H9 (cell line): ENCODE measurements around the gene ZMAT5. TPM values are rescaled to one million over a fixed set of nuclear protein-coding genes. Genes with fewer than 3 reads are reported as not detected.
A peak's percentile ranks its signal among the peaks of the same experiment; 100 is the strongest.

ENCODE experiments used
- DNase-seq: peaks from one replicate; pipeline ENCODE4 v3.0.0-alpha.2; 2017
- H2AFZ ChIP-seq: one replicate; pipeline ENCODE4 v1.6.1; 2013; ENCODE audit warnings: mild to moderate bottlenecking, low read length, control low read depth, moderate library complexity
- H2AK5ac ChIP-seq: 2 replicates; pipeline ENCODE4 v1.6.1; 2013; ENCODE audit warnings: low read length, control low read depth, mixed read lengths; ENCODE audit not compliant: insufficient read length
- H2BK120ac ChIP-seq: one replicate; pipeline ENCODE4 v1.6.1; 2013; ENCODE audit warnings: low read depth, mild to moderate bottlenecking, low read length, control low read depth, inconsistent platforms; ENCODE audit not compliant: poor library complexity, severe bottlenecking
- H2BK12ac ChIP-seq: 2 replicates; pipeline ENCODE4 v1.6.1; 2013; ENCODE audit warnings: low read length, control low read depth, mixed read lengths, low read depth; ENCODE audit not compliant: insufficient read length
- H2BK15ac ChIP-seq: 2 replicates; pipeline ENCODE4 v1.6.1; 2013; ENCODE audit warnings: low read depth, low read length, control low read depth
- H2BK20ac ChIP-seq: one replicate; pipeline ENCODE4 v1.6.1; 2013; ENCODE audit warnings: low read depth, mild to moderate bottlenecking, low read length, control low read depth, inconsistent platforms; ENCODE audit not compliant: poor library complexity, severe bottlenecking
- H2BK5ac ChIP-seq: 2 replicates; pipeline ENCODE4 v1.6.1; 2013; ENCODE audit warnings: low read length, control low read depth, mixed read lengths; ENCODE audit not compliant: insufficient read length
- H3K14ac ChIP-seq: 2 replicates; pipeline ENCODE4 v1.6.1; 2013; ENCODE audit warnings: low read length, control low read depth; ENCODE audit not compliant: insufficient read depth
- H3K18ac ChIP-seq: 2 replicates; pipeline ENCODE4 v1.6.1; 2013; ENCODE audit warnings: low read depth, mild to moderate bottlenecking, mixed read lengths, low read length, control low read depth; ENCODE audit not compliant: insufficient read length
- H3K23ac ChIP-seq: 2 replicates; pipeline ENCODE4 v1.6.1; 2013; ENCODE audit warnings: low read length, control low read depth, mixed read lengths, low read depth; ENCODE audit not compliant: insufficient read length
- H3K23me2 ChIP-seq: 2 replicates; pipeline ENCODE4 v1.6.1; 2013; ENCODE audit warnings: low read depth, mild to moderate bottlenecking, mixed read lengths, low read length, control low read depth; ENCODE audit not compliant: insufficient read length, poor library complexity, severe bottlenecking
- H3K27ac ChIP-seq: 2 replicates; pipeline ENCODE4 v1.5.1; 2013; ENCODE audit warnings: low read length, control low read depth, mixed read lengths, low read depth; ENCODE audit not compliant: insufficient read length
- H3K27me3 ChIP-seq: 2 replicates; pipeline ENCODE4 v1.6.1; 2013; ENCODE audit warnings: low read length, control low read depth, inconsistent platforms; ENCODE audit not compliant: insufficient read depth
- H3K4ac ChIP-seq: 2 replicates; pipeline ENCODE4 v1.6.1; 2013; ENCODE audit warnings: low read depth, mild to moderate bottlenecking, control low read depth, inconsistent platforms, low read length, moderate library complexity
- H3K4me1 ChIP-seq: 2 replicates; pipeline ENCODE4 v1.6.1; 2013; ENCODE audit warnings: low read length, control low read depth, inconsistent platforms; ENCODE audit not compliant: insufficient read depth
- H3K4me2 ChIP-seq: 2 replicates; pipeline ENCODE4 v1.6.1; 2013; ENCODE audit warnings: low read length, control low read depth, mixed read lengths; ENCODE audit not compliant: insufficient read length, insufficient read depth
- H3K56ac ChIP-seq: 2 replicates; pipeline ENCODE4 v1.6.1; 2013; ENCODE audit warnings: low read depth, mild to moderate bottlenecking, mixed read lengths, low read length, control low read depth; ENCODE audit not compliant: insufficient read length
- H3K79me1 ChIP-seq: 2 replicates; pipeline ENCODE4 v1.6.1; 2013; ENCODE audit warnings: low read depth, mild to moderate bottlenecking, moderate library complexity, low read length, control low read depth, inconsistent platforms; ENCODE audit not compliant: insufficient read depth, poor library complexity, severe bottlenecking
- H3K79me2 ChIP-seq: 2 replicates; pipeline ENCODE4 v1.6.1; 2013; ENCODE audit warnings: low read length, control low read depth, inconsistent platforms; ENCODE audit not compliant: insufficient read depth
- H3K9ac ChIP-seq: 2 replicates; pipeline ENCODE4 v1.6.1; 2013; ENCODE audit warnings: low read length, control low read depth, mixed read lengths; ENCODE audit not compliant: insufficient read length; ENCODE audit errors: extremely low read depth
- H3K9me3 ChIP-seq: one replicate; pipeline ENCODE4 v1.6.1; 2013; ENCODE audit warnings: low read depth, low read length, inconsistent platforms; ENCODE audit not compliant: control insufficient read depth
- H3T11ph ChIP-seq: one replicate; pipeline ENCODE4 v1.6.1; 2013; ENCODE audit warnings: mild to moderate bottlenecking, low read length, control low read depth, inconsistent platforms
- H4K20me1 ChIP-seq: one replicate; pipeline ENCODE4 v1.6.1; 2013; ENCODE audit not compliant: control insufficient read depth, insufficient read length, insufficient read depth
- H4K5ac ChIP-seq: 2 replicates; pipeline ENCODE4 v1.6.1; 2013; ENCODE audit warnings: low read depth, mild to moderate bottlenecking, mixed read lengths, low read length, control low read depth; ENCODE audit not compliant: insufficient read length
- H4K8ac ChIP-seq: replicated peaks from 2 replicates; pipeline ENCODE4 v1.6.1; 2013; ENCODE audit warnings: low read length, control low read depth, mixed read lengths, low read depth; ENCODE audit not compliant: insufficient read length
- H4K91ac ChIP-seq: 2 replicates; pipeline ENCODE4 v1.6.1; 2013; ENCODE audit warnings: low read depth, mild to moderate bottlenecking, moderate library complexity, mixed read lengths, low read length, control low read depth; ENCODE audit not compliant: insufficient read length
- H3K27ac Mint-ChIP-seq, 3 experiments: 2 replicates in 2 of 3; 3 replicates in 1 of 3; pipeline ENCODE4 v1.8.0; 2020 to 2021; ENCODE audit warnings: mixed read lengths in 3 of 3, mild to moderate bottlenecking in 1 of 3, moderate library complexity in 1 of 3
- H3K27me3 Mint-ChIP-seq: 2 replicates; pipeline ENCODE4 v1.8.0; 2021; ENCODE audit warnings: low read depth, mild to moderate bottlenecking, moderate library complexity, mixed read lengths
- H3K36me3 Mint-ChIP-seq, 3 experiments: 2 replicates in 2 of 3; 3 replicates in 1 of 3; pipeline ENCODE4 v1.8.0; 2020 to 2021; ENCODE audit warnings: low read depth in 3 of 3, mixed read lengths in 3 of 3; ENCODE audit not compliant: insufficient read depth in 1 of 3
- H3K4me1 Mint-ChIP-seq, 2 experiments: 2 replicates each; pipeline ENCODE4 v1.8.0; 2020; ENCODE audit warnings: mixed read lengths in 2 of 2
- H3K4me3 Mint-ChIP-seq, 2 experiments: 2 replicates in 1 of 2; 3 replicates in 1 of 2; pipeline ENCODE4 v1.8.0; 2020 to 2021; ENCODE audit warnings: mild to moderate bottlenecking in 2 of 2, mixed read lengths in 2 of 2, moderate library complexity in 1 of 2
- H3K9me3 Mint-ChIP-seq, 2 experiments: 2 replicates in 1 of 2; 3 replicates in 1 of 2; pipeline ENCODE4 v1.8.0; 2020; ENCODE audit warnings: mild to moderate bottlenecking in 2 of 2, mixed read lengths in 2 of 2, moderate library complexity in 1 of 2
- CTCF ChIP-seq: fragments of 200-600 bp; sonication (generic); conservative IDR thresholded peaks from 3 replicates; pipeline ENCODE4 v1.8.0; 2021; ENCODE audit warnings: antibody characterized with exemption, mild to moderate bottlenecking
- WGBS: extraction: QIAGEN DNeasy Blood & Tissue Kit; methylation state at CpG from one replicate; pipeline ENCODE4 v1.1.7; 2013; ENCODE audit warnings: missing lambda C conversion rate, low lambda C conversion rate, mixed read lengths; ENCODE audit not compliant: insufficient read length; ENCODE audit errors: extremely low coverage; 5-methylcytosine and 5-hydroxymethylcytosine counted together
- total RNA-seq: library from RNA; stranded (reverse); gene quantifications from 2 replicates; pipeline ENCODE4 v1.2.1, GENCODE V29; 2021

Gene ZMAT5
- total RNA-seq, 1 experiment from 2014 or later = 13.9 TPM

DNA sequence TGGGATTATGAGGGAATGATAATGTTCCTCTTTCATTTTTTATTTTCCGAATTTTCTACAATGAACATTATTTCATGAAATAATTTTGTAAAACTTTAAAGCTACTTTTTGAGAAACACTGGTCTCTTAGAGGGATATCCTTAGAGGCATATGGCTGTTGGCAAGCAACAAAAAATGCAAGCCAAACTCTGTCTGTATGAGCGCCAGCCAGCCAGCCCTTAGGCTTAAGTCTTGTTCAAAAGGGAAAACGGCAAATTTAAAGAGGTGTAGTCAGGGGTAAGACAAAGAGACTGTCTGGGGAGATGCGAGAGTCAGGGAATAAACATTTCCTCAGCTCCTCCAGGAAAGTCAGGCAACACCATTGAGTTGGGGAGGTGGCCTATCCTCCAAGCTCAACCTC is 48.8 kb upstream of the ZMAT5 start:
- no peak overlapping the region for H2BK15ac ChIP-seq
- H2AFZ ChIP-seq = no peak overlapping the region
- no peak overlapping the region for H4K5ac ChIP-seq
- no peak overlapping the region for H2BK12ac ChIP-seq
- Mint-ChIP-seq H3K4me1 (peaks cover 0 to 11% of the 10 kb centered on the region in 2 experiments; a peak in 2 of 4 replicates), H3K27ac (peak overlapping the region in 2 of 3 experiments; percentile 56 to 66; a peak in 3 of 7 replicates), H3K9me3 (no peaks in the 10 kb centered on the region), H3K27me3 (peaks cover 2% of the 10 kb centered on the region; the same call in 1 of the 2 replicates), H3K4me3 (no peak overlapping the region), H3K36me3 (peaks cover 8 to 77% (median 64%) of the 10 kb centered on the region in 3 experiments; a peak in 6 of 7 replicates)
- no peak overlapping the region for H3T11ph ChIP-seq
- H3K4me2 ChIP-seq = no peak overlapping the region
- H3K9ac ChIP-seq = no peak overlapping the region
- no peak overlapping the region for H4K91ac ChIP-seq
- H3K27me3 ChIP-seq = no peaks in the 10 kb centered on the region
- H3K27ac ChIP-seq = no peak overlapping the region
- H3K9me3 ChIP-seq = no peaks in the 10 kb centered on the region
- no peak overlapping the region for H2AK5ac ChIP-seq
- no peak overlapping the region for H4K8ac ChIP-seq
- no peak overlapping the region for H2BK120ac ChIP-seq
- WGBS = no CpG with 5 or more reads among the region's 4 CpGs
- no peak overlapping the region for H3K18ac ChIP-seq
- H3K23ac ChIP-seq = no peak overlapping the region
- no peak overlapping the region for H2BK20ac ChIP-seq
- TF ChIP-seq CTCF = no peak
- no peaks in the 10 kb centered on the region for H3K4me1 ChIP-seq
- H3K4ac ChIP-seq = no peak overlapping the region
- DNase-seq = no peak
- H3K14ac ChIP-seq = no peak overlapping the region
- H4K20me1 ChIP-seq = no peaks in the 10 kb centered on the region
- no peak overlapping the region for H2BK5ac ChIP-seq
- H3K79me2 ChIP-seq = no peaks in the 10 kb centered on the region
- H3K23me2 ChIP-seq = no peaks in the 10 kb centered on the region
- H3K79me1 ChIP-seq = no peaks in the 10 kb centered on the region
- no peak overlapping the region for H3K56ac ChIP-seq
